Sigmoid colon (tissue), 4 donors: Measurements from ENCODE around the gene EFHC2.

Experiments
- EP300 ChIP-seq, 4 donors: sonication (generic); formaldehyde crosslinking; IDR thresholded peaks; one replicate each; pipeline ENCODE4 v1.6.1; 2017; ENCODE audit warnings: antibody characterized with exemption in 4 of 4
- POLR2A ChIP-seq, 2 donors: fragments of 450-650 bp; IDR thresholded peaks; one replicate each; pipeline ENCODE4 v1.6.1; 2016; ENCODE audit warnings: antibody characterized with exemption in 2 of 2, mild to moderate bottlenecking in 2 of 2, moderate library complexity in 2 of 2
- POLR2AphosphoS5 ChIP-seq, 4 donors: sonication (generic); formaldehyde crosslinking; IDR thresholded peaks; one replicate each; pipeline ENCODE4 v1.6.1; 2017; ENCODE audit warnings: antibody characterized with exemption in 4 of 4
- TF ChIP-seq, protein P1 (sequence below), 4 experiments: fragments of 450-650 bp in 3 of 4; fragments of 200-600 bp in 1 of 4; IDR thresholded peaks; one replicate each; pipeline ENCODE4 v1.5.1; 2016 to 2019; ENCODE audit warnings: antibody characterized with exemption in 4 of 4, mild to moderate bottlenecking in 3 of 4, moderate library complexity in 2 of 4

DNA sequence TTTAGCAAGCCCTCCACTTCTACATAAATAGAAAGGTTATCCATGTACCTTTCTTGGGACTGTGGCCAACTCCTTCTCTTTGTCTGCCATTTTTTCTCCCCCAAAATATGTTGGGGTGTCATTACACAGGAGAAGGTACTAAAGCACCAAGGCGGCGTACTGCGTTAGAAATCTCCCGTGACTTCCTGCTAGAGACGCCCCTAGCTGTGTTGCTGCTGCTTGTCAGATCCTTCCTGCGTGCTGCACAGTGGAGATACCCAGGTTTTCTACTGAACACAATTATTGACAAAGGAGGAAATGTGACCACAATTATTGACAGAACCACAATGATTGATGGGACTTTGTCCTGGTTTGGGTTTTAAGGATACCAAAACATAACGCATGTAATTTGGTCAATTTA, 97.7 kb downstream of the EFHC2 start:
- TF ChIP-seq, protein P1, sequence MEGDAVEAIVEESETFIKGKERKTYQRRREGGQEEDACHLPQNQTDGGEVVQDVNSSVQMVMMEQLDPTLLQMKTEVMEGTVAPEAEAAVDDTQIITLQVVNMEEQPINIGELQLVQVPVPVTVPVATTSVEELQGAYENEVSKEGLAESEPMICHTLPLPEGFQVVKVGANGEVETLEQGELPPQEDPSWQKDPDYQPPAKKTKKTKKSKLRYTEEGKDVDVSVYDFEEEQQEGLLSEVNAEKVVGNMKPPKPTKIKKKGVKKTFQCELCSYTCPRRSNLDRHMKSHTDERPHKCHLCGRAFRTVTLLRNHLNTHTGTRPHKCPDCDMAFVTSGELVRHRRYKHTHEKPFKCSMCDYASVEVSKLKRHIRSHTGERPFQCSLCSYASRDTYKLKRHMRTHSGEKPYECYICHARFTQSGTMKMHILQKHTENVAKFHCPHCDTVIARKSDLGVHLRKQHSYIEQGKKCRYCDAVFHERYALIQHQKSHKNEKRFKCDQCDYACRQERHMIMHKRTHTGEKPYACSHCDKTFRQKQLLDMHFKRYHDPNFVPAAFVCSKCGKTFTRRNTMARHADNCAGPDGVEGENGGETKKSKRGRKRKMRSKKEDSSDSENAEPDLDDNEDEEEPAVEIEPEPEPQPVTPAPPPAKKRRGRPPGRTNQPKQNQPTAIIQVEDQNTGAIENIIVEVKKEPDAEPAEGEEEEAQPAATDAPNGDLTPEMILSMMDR (IDR thresholded peaks at IDR 0.05): no peak
- TF ChIP-seq POLR2A (IDR thresholded peaks at IDR 0.05) (no peak), EP300 (IDR thresholded peaks at IDR 0.05) (no peak), POLR2AphosphoS5 (IDR thresholded peaks at IDR 0.05) (no peak)
